ENCODE results near the gene SPP2. TPM values are rescaled to one million over a fixed set of nuclear protein-coding genes. Genes with fewer than 3 reads are reported as not detected.

SPP2 gene
- total and polyA plus RNA-seq, 4 donors, result 0.22 to 0.51 (median 0.44) TPM; not detected in 1

DNA sequence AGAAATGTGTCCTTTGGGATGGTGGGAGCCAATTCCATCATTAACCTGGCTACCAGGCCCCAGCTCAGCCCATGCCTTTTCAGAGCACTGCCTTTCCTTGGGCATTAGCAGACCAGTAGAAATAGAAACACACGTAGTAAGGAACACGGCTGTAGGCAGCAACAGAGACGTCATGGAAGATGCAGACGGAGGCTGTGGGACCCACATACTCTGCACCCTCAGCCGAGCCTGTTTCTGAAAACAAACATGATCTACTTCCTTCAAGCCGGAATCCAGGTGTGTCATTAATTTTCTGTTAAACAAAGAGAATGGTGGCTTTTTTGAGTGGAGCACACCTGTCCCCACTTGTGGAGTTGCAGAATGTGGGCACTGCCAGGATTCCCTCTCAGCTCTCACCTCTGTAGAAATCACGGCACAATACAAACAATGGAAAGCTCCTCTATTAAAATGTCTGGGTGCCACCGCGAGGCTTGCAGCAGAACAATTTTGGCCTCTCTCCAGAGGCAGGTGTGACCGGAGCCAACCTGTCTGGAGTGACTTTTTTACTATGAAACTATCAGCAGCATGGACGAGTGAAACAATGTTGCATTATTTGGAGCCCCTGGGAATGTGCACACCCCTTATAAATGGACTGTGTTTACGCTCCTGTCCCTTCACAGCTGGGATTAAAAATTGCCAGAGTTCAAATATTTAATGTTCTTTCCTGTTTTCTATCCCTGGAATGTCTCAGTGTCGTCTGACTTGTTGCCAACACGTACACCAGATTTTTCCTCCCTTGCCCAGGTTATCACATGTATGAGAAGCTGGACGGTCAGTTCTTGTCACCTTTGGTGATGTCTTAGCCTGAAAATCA, 31.7 kb downstream of the SPP2 start:
- Histone ChIP-seq H3K9me3 (ENCODE audit: control insufficient read depth, insufficient read depth, low read length) (no peaks in the 10 kb centered on the region), H3K4me3 (ENCODE audit: low read depth, low read length) (no peak overlapping the region), H3K27me3 (ENCODE audit: control insufficient read depth, insufficient read depth, low read length) (no peaks in the 10 kb centered on the region), H3K27ac (ENCODE audit: low read depth, low read length) (no peak overlapping the region), H3K4me1 (ENCODE audit: control insufficient read depth, insufficient read depth, low read length) (no peaks in the 10 kb centered on the region), H3K36me3 (ENCODE audit: control insufficient read depth, insufficient read depth, low read length) (no peaks in the 10 kb centered on the region)
- 78% methylated on average over 12 of the region's 15 CpGs for WGBS (ENCODE audit: insufficient coverage)
- no peak for DNase-seq (ENCODE audit: low read depth in 4 of 6, low spot score in 6 of 6)

- no peaks in the 10 kb centered on the region for H3K36me3 ChIP-seq (ENCODE audit: control insufficient read depth, insufficient read depth, low read length)
- no peaks in the 10 kb centered on the region for H3K4me1 ChIP-seq (ENCODE audit: control insufficient read depth, insufficient read depth, low read length)
- H3K9me3 ChIP-seq (ENCODE audit: control insufficient read depth, insufficient read depth, low read length), result no peaks in the 10 kb centered on the region
- no peak overlapping the region for H3K27ac ChIP-seq (ENCODE audit: low read depth, low read length)
- WGBS (ENCODE audit: insufficient coverage), result 95% methylated on average over 5 of the region's 7 CpGs
- no peak overlapping the region for H3K4me3 ChIP-seq (ENCODE audit: low read depth, low read length)
- H3K27me3 ChIP-seq (ENCODE audit: control insufficient read depth, insufficient read depth, low read length), result no peaks in the 10 kb centered on the region
- no peak for DNase-seq (ENCODE audit: low read depth in 4 of 6, low spot score in 6 of 6)
Observed at GRCh38 chr2:234083572-234084348, 33.3 kb downstream of the SPP2 start.

DNA sequence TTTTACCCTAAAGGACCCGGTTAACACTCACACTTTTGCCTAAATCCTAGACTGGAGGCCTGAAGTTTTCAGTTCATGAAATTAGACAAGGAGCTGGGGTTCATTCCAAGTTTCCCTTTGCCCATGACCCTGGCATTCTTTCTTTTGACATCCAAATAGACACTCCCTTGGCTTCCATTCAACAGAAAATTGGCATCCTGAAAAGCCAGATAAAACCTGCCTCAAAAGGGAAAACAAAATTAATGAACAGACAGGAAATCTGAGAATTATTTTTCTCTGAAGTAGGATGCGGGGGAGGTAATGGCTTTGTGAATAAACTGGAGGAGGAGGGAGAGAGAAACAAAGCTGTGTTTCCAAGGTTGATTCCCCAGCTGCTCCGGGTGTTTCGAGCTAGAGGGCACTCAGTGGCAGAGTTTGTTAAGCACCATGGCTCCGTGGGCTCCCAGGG, 41.0 kb downstream of the SPP2 start:
- H3K9me3 ChIP-seq (ENCODE audit: control insufficient read depth, insufficient read depth, low read length), result no peaks in the 10 kb centered on the region
- no peak overlapping the region for H3K27ac ChIP-seq (ENCODE audit: low read depth, low read length)
- H3K4me1 ChIP-seq (ENCODE audit: control insufficient read depth, insufficient read depth, low read length), result peaks cover 6% of the 10 kb centered on the region
- no peak overlapping the region for H3K4me3 ChIP-seq (ENCODE audit: low read depth, low read length)
- no peaks in the 10 kb centered on the region for H3K36me3 ChIP-seq (ENCODE audit: control insufficient read depth, insufficient read depth, low read length)
- H3K27me3 ChIP-seq (ENCODE audit: control insufficient read depth, insufficient read depth, low read length), result no peaks in the 10 kb centered on the region
- 7% methylated on average over 5 of the region's 5 CpGs for WGBS (ENCODE audit: insufficient coverage)
- peak; percentile 9 to 74 (median 28) for DNase-seq (ENCODE audit: low read depth in 4 of 6, low spot score in 6 of 6)

- Histone ChIP-seq H3K36me3 (ENCODE audit: control insufficient read depth, insufficient read depth, low read length) (no peaks in the 10 kb centered on the region), H3K4me3 (ENCODE audit: low read depth, low read length) (no peak overlapping the region), H3K27me3 (ENCODE audit: control insufficient read depth, insufficient read depth, low read length) (no peaks in the 10 kb centered on the region), H3K27ac (ENCODE audit: low read depth, low read length) (no peak overlapping the region), H3K9me3 (ENCODE audit: control insufficient read depth, insufficient read depth, low read length) (no peaks in the 10 kb centered on the region), H3K4me1 (ENCODE audit: control insufficient read depth, insufficient read depth, low read length) (peaks cover 6% of the 10 kb centered on the region)
- DNase-seq (ENCODE audit: low read depth in 4 of 6, low spot score in 6 of 6), result no peak
- 25% methylated on average over 6 of the region's 7 CpGs for WGBS (ENCODE audit: insufficient coverage)
Observed at GRCh38 chr2:234091883-234092282, 41.4 kb downstream of the SPP2 start.

DNA sequence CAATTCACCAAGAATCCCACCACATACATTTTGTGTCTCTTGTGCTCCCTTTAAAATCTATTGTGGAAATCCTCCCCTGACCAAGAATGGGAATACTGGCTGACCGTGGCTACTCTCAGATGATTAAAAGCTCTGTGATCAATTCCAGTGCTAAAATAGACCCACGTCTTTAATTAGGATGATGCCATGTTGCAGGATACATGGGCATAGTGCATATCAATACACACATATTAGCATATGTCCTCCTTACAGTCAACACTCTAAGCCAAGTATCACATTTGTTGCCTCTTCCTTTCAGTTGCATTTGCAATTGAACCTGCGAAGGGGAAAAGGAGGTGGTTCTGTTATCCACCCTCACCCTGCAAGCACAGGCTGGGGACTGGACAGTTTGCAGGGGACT, 41.8 kb downstream of the SPP2 start:
- peak in 1 of 6 donors; percentile 15 for DNase-seq (ENCODE audit: low read depth in 4 of 6, low spot score in 6 of 6)
- Histone ChIP-seq H3K9me3 (ENCODE audit: control insufficient read depth, insufficient read depth, low read length) (no peaks in the 10 kb centered on the region), H3K27ac (ENCODE audit: low read depth, low read length) (no peak overlapping the region), H3K36me3 (ENCODE audit: control insufficient read depth, insufficient read depth, low read length) (no peaks in the 10 kb centered on the region), H3K27me3 (ENCODE audit: control insufficient read depth, insufficient read depth, low read length) (no peaks in the 10 kb centered on the region), H3K4me3 (ENCODE audit: low read depth, low read length) (no peak overlapping the region), H3K4me1 (ENCODE audit: control insufficient read depth, insufficient read depth, low read length) (peaks cover 6% of the 10 kb centered on the region)
- no CpG with 5 or more reads among the region's 3 CpGs for WGBS (ENCODE audit: insufficient coverage)

GRCh38 chr2:234095301-234095700, 44.8 kb downstream of the SPP2 start:
- Histone ChIP-seq H3K27me3 (ENCODE audit: control insufficient read depth, insufficient read depth, low read length) (no peaks in the 10 kb centered on the region), H3K36me3 (ENCODE audit: control insufficient read depth, insufficient read depth, low read length) (no peaks in the 10 kb centered on the region), H3K4me1 (ENCODE audit: control insufficient read depth, insufficient read depth, low read length) (peaks cover 6% of the 10 kb centered on the region), H3K27ac (ENCODE audit: low read depth, low read length) (no peak overlapping the region), H3K4me3 (ENCODE audit: low read depth, low read length) (no peak overlapping the region), H3K9me3 (ENCODE audit: control insufficient read depth, insufficient read depth, low read length) (no peaks in the 10 kb centered on the region)
- 84% methylated on average over 4 of the region's 5 CpGs for WGBS (ENCODE audit: insufficient coverage)
- peak in 1 of 6 donors; percentile 47 for DNase-seq (ENCODE audit: low read depth in 4 of 6, low spot score in 6 of 6)

- Histone ChIP-seq H3K36me3 (ENCODE audit: control insufficient read depth, insufficient read depth, low read length) (no peaks in the 10 kb centered on the region), H3K4me3 (ENCODE audit: low read depth, low read length) (no peak overlapping the region), H3K4me1 (ENCODE audit: control insufficient read depth, insufficient read depth, low read length) (peaks cover 6% of the 10 kb centered on the region), H3K9me3 (ENCODE audit: control insufficient read depth, insufficient read depth, low read length) (no peaks in the 10 kb centered on the region), H3K27ac (ENCODE audit: low read depth, low read length) (no peak overlapping the region), H3K27me3 (ENCODE audit: control insufficient read depth, insufficient read depth, low read length) (no peaks in the 10 kb centered on the region)
- 96% methylated on average over 52 of the region's 52 CpGs for WGBS (ENCODE audit: insufficient coverage)
- DNase-seq (ENCODE audit: low read depth in 4 of 6, low spot score in 6 of 6), result no peak
Observed at GRCh38 chr2:234096164-234096563, 45.7 kb downstream of the SPP2 start.

GRCh38 chr2:234098681-234099080, 48.2 kb downstream of the SPP2 start:
- WGBS (ENCODE audit: insufficient coverage), result 52% methylated on average over 2 of the region's 6 CpGs
- Histone ChIP-seq H3K27me3 (ENCODE audit: control insufficient read depth, insufficient read depth, low read length) (no peaks in the 10 kb centered on the region), H3K4me3 (ENCODE audit: low read depth, low read length) (no peak overlapping the region), H3K36me3 (ENCODE audit: control insufficient read depth, insufficient read depth, low read length) (no peaks in the 10 kb centered on the region), H3K9me3 (ENCODE audit: control insufficient read depth, insufficient read depth, low read length) (no peaks in the 10 kb centered on the region), H3K27ac (ENCODE audit: low read depth, low read length) (no peak overlapping the region), H3K4me1 (ENCODE audit: control insufficient read depth, insufficient read depth, low read length) (no peaks in the 10 kb centered on the region)
- DNase-seq (ENCODE audit: low read depth in 4 of 6, low spot score in 6 of 6), result peak in 1 of 6 donors; percentile 53

- WGBS (ENCODE audit: insufficient coverage), result 66% methylated on average over 2 of the region's 4 CpGs
- Histone ChIP-seq H3K27me3 (ENCODE audit: control insufficient read depth, insufficient read depth, low read length) (no peaks in the 10 kb centered on the region), H3K9me3 (ENCODE audit: control insufficient read depth, insufficient read depth, low read length) (no peaks in the 10 kb centered on the region), H3K36me3 (ENCODE audit: control insufficient read depth, insufficient read depth, low read length) (no peaks in the 10 kb centered on the region), H3K4me1 (ENCODE audit: control insufficient read depth, insufficient read depth, low read length) (no peaks in the 10 kb centered on the region), H3K4me3 (ENCODE audit: low read depth, low read length) (no peak overlapping the region), H3K27ac (ENCODE audit: low read depth, low read length) (no peak overlapping the region)
- DNase-seq (ENCODE audit: low read depth in 4 of 6, low spot score in 6 of 6), result no peak
Observed at GRCh38 chr2:234099266-234099665, 48.8 kb downstream of the SPP2 start.

All from spinal cord (tissue), 10 donors.